Adrenal gland (tissue), 12 donors: ENCODE results near the gene ZNF594. TPM values are rescaled to one million over a fixed set of nuclear protein-coding genes. Genes with fewer than 3 reads are reported as not detected.
"Not testable (repeated sequence)": the region's sequence is repeated elsewhere in the genome, so short reads cannot be mapped to it uniquely, and the experiment has no call there.

Experiments
- DNase-seq, 7 donors: peaks; one replicate each; pipeline ENCODE4 v3.0.0-alpha.2; 2019 to 2020
- H3K27ac ChIP-seq, 5 donors: fragments of 200-600 bp; sonication (generic) in 4 of 5; 1 replicate in 3 of 5; 2 replicates in 2 of 5; pipeline versions ENCODE4 v1.5.1 to v1.8.0; 2016 to 2020; ENCODE audit warnings: mild to moderate bottlenecking in 1 of 5
- H3K27me3 ChIP-seq: fragments of 200-600 bp; 2 replicates; pipeline ENCODE4 v1.8.0; 2021
- H3K36me3 ChIP-seq, 2 donors: fragments of 200-600 bp; replicated peaks in 1 of 2; 1 replicate in 1 of 2; 2 replicates in 1 of 2; pipeline versions ENCODE4 v1.5.1 to v1.8.0; 2018 to 2022
- H3K4me1 ChIP-seq, 2 donors: fragments of 200-600 bp; replicated peaks in 1 of 2; 1 replicate in 1 of 2; 2 replicates in 1 of 2; pipeline versions ENCODE4 v1.5.1 to v1.8.0; 2018 to 2021
- H3K4me3 ChIP-seq, 4 donors: fragments of 200-600 bp; sonication (generic) in 3 of 4; one replicate each; pipeline ENCODE4 v1.5.1; 2016 to 2018
- H3K9me3 ChIP-seq, 3 donors: fragments of 200-600 bp; sonication (generic) in 1 of 3; replicated peaks in 1 of 3; 1 replicate in 2 of 3; 2 replicates in 1 of 3; pipeline versions ENCODE4 v1.5.1 to v1.8.0; 2016 to 2021
- POLR2A ChIP-seq, 2 donors: fragments of 450-650 bp; IDR thresholded peaks; one replicate each; pipeline ENCODE4 v1.6.1; 2017; ENCODE audit warnings: antibody characterized with exemption in 2 of 2, mild to moderate bottlenecking in 2 of 2, moderate library complexity in 1 of 2
- WGBS, 4 donors: extraction: QIAGEN DNeasy Blood & Tissue Kit in 2 of 4; methylation state at CpG; one replicate each; pipeline versions ENCODE4 v1.1.5 to v1.1.7; 2013 to 2017; 5-methylcytosine and 5-hydroxymethylcytosine counted together
- intact Hi-C, 2 donors: fragments of 100-400 bp; cut with DNase I; formaldehyde crosslinking; loops; one replicate each; pipeline versions ENCODE4 v1.14.1 to v1.15.0; 2022 to 2023
- polyA plus RNA-seq, 3 donors: library from polyadenylated mRNA; stranded (reverse); fragments of 200-250 nt in 2 of 3; fragments of 350-450 nt in 1 of 3; fragmentation: Illumina TruSeq in 1 of 3; extraction: RNeasy Lipid Tissue Mini Kit (QIAGEN cat#74804) in 1 of 3; gene quantifications; one replicate each; pipeline ENCODE4 v1.2.3, GENCODE V29; 2013 to 2014
- total RNA-seq, 9 donors: library from RNA; depleted of rRNA in 4 of 9; stranded (reverse); fragments of >200 nt in 4 of 9; fragments of 120-200 nt in 1 of 9; fragmentation: NEBNext Ultra II Directional in 1 of 9; extraction: Animal tissue kit (Norgen Biotek cat#: 25700) in 1 of 9; gene quantifications; one replicate each; pipeline versions ENCODE4 v1.1.0 to v1.2.4, GENCODE V29; 2013 to 2023
- TF ChIP-seq, protein P1 (sequence below), 6 experiments: fragments of 450-650 bp in 4 of 6; fragments of 200-600 bp in 2 of 6; sonication (generic) in 1 of 6; IDR thresholded peaks; 1 replicate in 5 of 6; 2 replicates in 1 of 6; pipeline versions ENCODE4 v1.5.1 to v1.8.0; 2016 to 2021; ENCODE audit warnings: antibody characterized with exemption in 6 of 6, mild to moderate bottlenecking in 2 of 6, moderate library complexity in 1 of 6
- donor health status: healthy with polysubstance abuse.
- donor health status: Bipolar disorder and iron deficiency.
- donor health status: DM: yes; HTN: yes; CAD: no.
- donor health status: DM: no; HTN: no; CAD: no.
- donor health status: DM: no; HTN: no; CAD: no.
- donor health status: DM: yes; HTN: yes; CAD: no.

ZNF594 gene
- total and polyA plus RNA-seq, 12 donors, result 0.72 to 16.4 (median 5.2) TPM

DNA sequence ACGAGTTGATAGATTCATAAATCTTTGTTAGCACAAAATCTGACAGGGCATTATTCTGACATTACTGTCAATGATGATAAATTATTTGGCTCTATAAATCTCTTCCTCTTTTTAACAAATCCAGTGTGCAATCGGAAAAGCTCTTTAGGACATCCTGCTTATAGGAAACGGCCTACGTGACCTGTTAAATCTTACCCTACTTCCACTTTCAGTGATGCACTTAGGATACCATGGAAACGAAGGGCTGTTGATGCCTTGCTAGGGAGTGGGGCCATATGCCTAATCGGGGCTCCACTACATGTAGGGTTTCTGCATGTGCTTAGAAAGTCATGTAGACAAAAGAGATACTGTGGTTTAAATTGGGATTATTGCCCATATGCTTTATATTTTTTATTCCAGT lies 27.2 kb downstream of the ZNF594 start:
- intact Hi-C loops, result no loop called here
- H3K27me3 ChIP-seq, result no peaks in the 10 kb centered on the region
- 57 to 74% (median 68%) methylated on average over 6 of the region's 6 CpGs for WGBS, 4 donors
- no peaks in the 10 kb centered on the region for H3K36me3 ChIP-seq
- no peak for DNase-seq
- no peak for TF ChIP-seq POLR2A (IDR thresholded peaks at IDR 0.05)
- TF ChIP-seq, protein P1, sequence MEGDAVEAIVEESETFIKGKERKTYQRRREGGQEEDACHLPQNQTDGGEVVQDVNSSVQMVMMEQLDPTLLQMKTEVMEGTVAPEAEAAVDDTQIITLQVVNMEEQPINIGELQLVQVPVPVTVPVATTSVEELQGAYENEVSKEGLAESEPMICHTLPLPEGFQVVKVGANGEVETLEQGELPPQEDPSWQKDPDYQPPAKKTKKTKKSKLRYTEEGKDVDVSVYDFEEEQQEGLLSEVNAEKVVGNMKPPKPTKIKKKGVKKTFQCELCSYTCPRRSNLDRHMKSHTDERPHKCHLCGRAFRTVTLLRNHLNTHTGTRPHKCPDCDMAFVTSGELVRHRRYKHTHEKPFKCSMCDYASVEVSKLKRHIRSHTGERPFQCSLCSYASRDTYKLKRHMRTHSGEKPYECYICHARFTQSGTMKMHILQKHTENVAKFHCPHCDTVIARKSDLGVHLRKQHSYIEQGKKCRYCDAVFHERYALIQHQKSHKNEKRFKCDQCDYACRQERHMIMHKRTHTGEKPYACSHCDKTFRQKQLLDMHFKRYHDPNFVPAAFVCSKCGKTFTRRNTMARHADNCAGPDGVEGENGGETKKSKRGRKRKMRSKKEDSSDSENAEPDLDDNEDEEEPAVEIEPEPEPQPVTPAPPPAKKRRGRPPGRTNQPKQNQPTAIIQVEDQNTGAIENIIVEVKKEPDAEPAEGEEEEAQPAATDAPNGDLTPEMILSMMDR (IDR thresholded peaks at IDR 0.05), result no peak
- H3K4me1 ChIP-seq, result no peaks in the 10 kb centered on the region
- no peaks in the 10 kb centered on the region for H3K9me3 ChIP-seq
- no peak overlapping the region for H3K4me3 ChIP-seq
- H3K27ac ChIP-seq, result no peak overlapping the region

DNA sequence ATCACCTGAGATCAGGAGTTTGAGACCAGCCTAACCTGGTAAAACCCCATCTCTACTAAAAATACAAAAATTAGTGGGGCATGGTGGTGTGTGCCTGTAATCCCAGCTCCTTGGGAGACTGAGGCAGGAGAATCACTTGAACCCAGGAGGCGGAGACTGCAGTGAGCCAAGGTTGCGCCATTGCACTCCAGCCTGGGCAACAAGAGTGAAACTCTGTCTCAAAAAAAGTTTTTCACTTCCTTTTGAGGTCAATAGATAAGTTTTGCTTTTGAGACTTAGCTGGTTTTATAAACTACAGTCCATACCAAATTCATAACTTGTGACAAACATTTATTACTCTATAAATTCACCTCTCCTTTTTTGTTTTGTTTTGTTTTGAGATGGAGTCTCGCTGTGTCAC lies 29.9 kb downstream of the ZNF594 start:
- DNase-seq, intact Hi-C loops, H3K27ac ChIP-seq, H3K9me3 ChIP-seq, H3K4me3 ChIP-seq, H3K36me3 ChIP-seq, H3K4me1 ChIP-seq: not testable (repeated sequence)
- H3K27me3 ChIP-seq, result peaks cover 11% of the 10 kb centered on the region
- WGBS, 4 donors, result 72 to 74% (median 73%) methylated on average over 3 of the region's 3 CpGs

DNA sequence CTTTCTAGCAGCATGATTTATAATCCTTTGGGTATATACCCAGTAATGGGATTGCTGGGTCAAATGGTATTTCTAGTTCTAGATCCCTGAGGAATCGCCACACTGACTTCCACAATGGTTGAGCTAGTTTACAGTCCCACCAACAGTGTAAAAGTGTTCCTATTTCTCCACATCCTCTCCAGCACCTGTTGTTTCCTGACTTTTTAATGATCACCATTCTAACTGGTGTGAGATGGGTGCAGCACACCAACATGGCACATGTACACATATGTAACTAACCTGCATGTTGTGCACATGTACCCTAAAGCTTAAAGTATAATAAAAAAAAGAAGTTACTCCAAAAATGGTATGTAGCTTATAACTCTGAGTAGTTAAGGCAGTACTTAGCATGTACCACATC lies 31.0 kb downstream of the ZNF594 start:
- H3K4me3 ChIP-seq, H3K36me3 ChIP-seq, H3K27ac ChIP-seq, H3K4me1 ChIP-seq, H3K9me3 ChIP-seq, intact Hi-C loops, DNase-seq: not testable (repeated sequence)
- whole genome bisulfite sequencing, 4 donors, result 43 to 100% (median 94%) methylated on average over 1 of the region's 1 CpG
- peaks cover 11% of the 10 kb centered on the region for H3K27me3 ChIP-seq

DNA sequence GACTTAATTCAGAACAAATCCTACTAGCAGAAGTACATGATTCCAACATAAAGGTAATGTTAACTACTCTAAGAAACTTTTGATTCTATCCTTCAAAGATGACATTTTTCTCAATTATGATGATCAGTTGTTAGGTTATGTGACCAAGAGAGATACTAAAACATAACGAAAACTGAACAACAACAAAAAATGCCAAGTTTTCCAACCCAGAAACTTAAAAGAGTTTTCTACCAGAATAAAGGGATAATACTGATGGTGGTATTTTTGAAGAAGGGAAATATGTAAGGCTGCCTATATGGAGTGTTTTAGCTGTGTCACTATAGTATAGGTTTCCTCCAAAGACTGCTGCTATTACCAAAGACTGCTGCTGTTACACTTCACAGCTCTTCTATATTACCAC lies 45.5 kb downstream of the ZNF594 start:
- not testable (repeated sequence) for DNase-seq

DNA sequence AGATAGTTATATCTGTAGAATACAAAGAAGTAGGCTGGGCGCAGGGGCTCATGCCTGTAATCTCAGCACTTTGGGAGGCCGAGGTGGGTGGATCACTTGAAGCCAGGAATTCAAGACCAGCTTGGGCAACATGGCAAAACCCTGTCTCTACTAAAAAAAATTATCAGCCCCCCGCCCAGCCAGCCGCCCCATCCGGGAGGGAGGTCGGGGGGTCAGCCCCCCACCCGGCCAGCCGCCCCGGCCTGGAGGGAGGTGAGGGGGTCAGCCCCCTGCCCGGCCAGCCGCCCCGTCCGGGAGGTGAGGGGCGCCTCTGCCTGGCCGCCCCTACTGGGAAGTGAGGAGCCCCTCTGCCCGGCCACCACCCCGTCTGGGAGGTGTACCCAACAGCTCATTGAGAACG lies 48.8 kb downstream of the ZNF594 start:
- H3K36me3 ChIP-seq, intact Hi-C loops, H3K27me3 ChIP-seq, H3K27ac ChIP-seq, H3K9me3 ChIP-seq, DNase-seq, H3K4me1 ChIP-seq, H3K4me3 ChIP-seq: not testable (repeated sequence)
- 74 to 97% (median 90%) methylated on average over 3 to 14 of the region's 18 CpGs for WGBS, 4 donors

More for the DNA sequence above, 45.5 kb downstream of the ZNF594 start:
- H3K4me3 ChIP-seq, intact Hi-C loops, H3K4me1 ChIP-seq, H3K36me3 ChIP-seq, H3K9me3 ChIP-seq, H3K27ac ChIP-seq, H3K27me3 ChIP-seq: not testable (repeated sequence)
- 26 to 71% (median 67%) methylated on average over 1 of the region's 1 CpG for WGBS, 4 donors

DNA sequence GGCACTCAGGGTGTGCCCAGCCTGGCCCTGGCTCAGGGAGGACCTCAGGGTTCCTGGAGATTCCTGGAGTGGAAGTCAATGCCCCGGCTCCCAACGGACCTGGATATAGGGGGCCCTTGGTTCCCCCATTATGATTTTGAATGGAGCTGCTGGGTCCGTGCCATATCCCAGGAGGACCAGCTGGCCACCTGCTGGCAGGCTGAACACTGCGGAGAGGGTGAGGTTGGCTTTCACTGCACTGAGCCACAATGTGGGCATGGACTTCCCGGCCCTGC lies 52.3 kb downstream of the ZNF594 start:
- no peaks in the 10 kb centered on the region for H3K27me3 ChIP-seq
- WGBS, 4 donors, result 92 to 100% (median 97%) methylated on average over 2 to 5 of the region's 5 CpGs
- DNase-seq, result no peak
- intact Hi-C loops, result no loop called here
- TF ChIP-seq POLR2A (IDR thresholded peaks at IDR 0.05), result no peak
- TF ChIP-seq, protein P1 (IDR thresholded peaks at IDR 0.05), result no peak
- H3K4me3 ChIP-seq, result no peak overlapping the region
- no peaks in the 10 kb centered on the region for H3K9me3 ChIP-seq
- H3K27ac ChIP-seq, result no peak overlapping the region
- no peaks in the 10 kb centered on the region for H3K36me3 ChIP-seq
- no peaks in the 10 kb centered on the region for H3K4me1 ChIP-seq
